ENCODE data around the gene FRAS1. TPM values are rescaled to one million over a fixed set of nuclear protein-coding genes. Genes with fewer than 3 reads are reported as not detected.

Gene FRAS1
- total and polyA plus RNA-seq, 9 of the 15 experiments (the other 6 are each of a cell fraction or from before 2014, with no cell fraction given): under 0.01 to 0.11 (median 0.04) TPM; not detected in 2

DNA sequence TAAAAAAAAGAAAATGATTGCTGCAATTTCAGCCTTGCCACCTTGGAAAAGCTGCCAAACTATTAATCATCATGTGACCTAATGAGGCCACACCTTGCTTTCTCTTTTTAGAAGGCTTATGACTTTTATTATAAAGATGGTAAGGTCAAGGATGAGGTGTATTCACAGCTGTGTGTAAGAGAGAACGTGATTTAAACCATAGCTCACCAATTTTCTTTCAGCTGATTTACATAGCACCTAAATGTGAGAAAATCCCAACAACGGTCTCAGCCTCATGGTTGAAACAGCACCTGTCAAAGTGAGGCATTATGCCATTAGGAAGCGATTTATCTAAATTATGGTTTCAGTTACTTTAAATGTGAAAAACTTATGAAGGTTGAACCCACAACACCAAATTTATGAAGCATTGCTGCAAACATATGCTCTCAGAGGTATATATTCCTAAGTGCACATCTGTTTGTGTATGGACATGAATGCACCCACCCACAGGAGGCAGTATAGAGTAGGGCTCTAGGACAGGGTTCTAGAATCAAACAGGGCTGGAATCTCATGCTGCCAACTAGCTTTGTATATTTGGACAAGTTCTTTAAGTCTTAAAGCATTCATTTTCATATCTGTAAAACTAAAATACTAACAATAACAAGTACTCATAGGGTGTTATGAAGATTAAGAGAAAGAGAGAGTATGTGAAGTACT is 535.1 kb downstream of the FRAS1 start (continued):
- TF ChIP-seq, protein P1, sequence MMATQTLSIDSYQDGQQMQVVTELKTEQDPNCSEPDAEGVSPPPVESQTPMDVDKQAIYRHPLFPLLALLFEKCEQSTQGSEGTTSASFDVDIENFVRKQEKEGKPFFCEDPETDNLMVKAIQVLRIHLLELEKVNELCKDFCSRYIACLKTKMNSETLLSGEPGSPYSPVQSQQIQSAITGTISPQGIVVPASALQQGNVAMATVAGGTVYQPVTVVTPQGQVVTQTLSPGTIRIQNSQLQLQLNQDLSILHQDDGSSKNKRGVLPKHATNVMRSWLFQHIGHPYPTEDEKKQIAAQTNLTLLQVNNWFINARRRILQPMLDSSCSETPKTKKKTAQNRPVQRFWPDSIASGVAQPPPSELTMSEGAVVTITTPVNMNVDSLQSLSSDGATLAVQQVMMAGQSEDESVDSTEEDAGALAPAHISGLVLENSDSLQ (IDR thresholded peaks at IDR 0.05): no peak
- TF ChIP-seq, protein P2, sequence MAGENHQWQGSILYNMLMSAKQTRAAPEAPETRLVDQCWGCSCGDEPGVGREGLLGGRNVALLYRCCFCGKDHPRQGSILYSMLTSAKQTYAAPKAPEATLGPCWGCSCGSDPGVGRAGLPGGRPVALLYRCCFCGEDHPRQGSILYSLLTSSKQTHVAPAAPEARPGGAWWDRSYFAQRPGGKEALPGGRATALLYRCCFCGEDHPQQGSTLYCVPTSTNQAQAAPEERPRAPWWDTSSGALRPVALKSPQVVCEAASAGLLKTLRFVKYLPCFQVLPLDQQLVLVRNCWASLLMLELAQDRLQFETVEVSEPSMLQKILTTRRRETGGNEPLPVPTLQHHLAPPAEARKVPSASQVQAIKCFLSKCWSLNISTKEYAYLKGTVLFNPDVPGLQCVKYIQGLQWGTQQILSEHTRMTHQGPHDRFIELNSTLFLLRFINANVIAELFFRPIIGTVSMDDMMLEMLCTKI (IDR thresholded peaks at IDR 0.05; ENCODE audit: partially characterized antibody): no peak
- TF ChIP-seq ZNF282 (CRISPR knock-in tag; IDR thresholded peaks at IDR 0.05): no peak
- no peak for TF ChIP-seq MEF2D (tag; conservative IDR thresholded peaks at IDR 0.05; ENCODE audit: low read depth)
- TF ChIP-seq RBM39 (optimal IDR thresholded peaks at IDR 0.05; ENCODE audit: low read depth, low read length): no peak
- TF ChIP-seq PTRF (tag; IDR thresholded peaks at IDR 0.05): no peak
- no peak for TF ChIP-seq SOX6 (IDR thresholded peaks at IDR 0.05)
- TF ChIP-seq ZNF668 (CRISPR knock-in tag; IDR thresholded peaks at IDR 0.05): no peak
- TF ChIP-seq EHMT2 (IDR thresholded peaks at IDR 0.05): no peak
- TF ChIP-seq ZNF449 (CRISPR knock-in tag; IDR thresholded peaks at IDR 0.05): no peak
- 0 out of 4 replicates have a peak, but pooled peaks of 1 of the 2 experiments have one; percentile 12 for TF ChIP-seq KDM1A (IDR thresholded peaks at IDR 0.05)
- TF ChIP-seq ATF1 (CRISPR knock-in tag; IDR thresholded peaks at IDR 0.05): no peak
- no peak for TF ChIP-seq ATF1 (tag; IDR thresholded peaks at IDR 0.05)
- TF ChIP-seq CBX3 (IDR thresholded peaks at IDR 0.05; ENCODE audit: borderline replicate concordance in 1 of 2, low read length in 2 of 2): 0 out of 3 replicates have a peak, but pooled peaks of 1 of the 2 experiments have one; percentile 50
- no peak for TF ChIP-seq PRDM10 (IDR thresholded peaks at IDR 0.05; ENCODE audit: partially characterized antibody)
- no peak for TF ChIP-seq ESRRA (IDR thresholded peaks at IDR 0.05; ENCODE audit: borderline replicate concordance, low read depth)
- peak; percentile 46; the same call in 1 of the 2 replicates for TF ChIP-seq SMC3 (conservative IDR thresholded peaks at IDR 0.05; ENCODE audit: insufficient read depth, low read depth, low read length)
- TF ChIP-seq POU5F1 (IDR thresholded peaks at IDR 0.05; ENCODE audit: borderline replicate concordance, low read depth, low read length, partially characterized antibody): no peak
- no peak for TF ChIP-seq NCOA4 (IDR thresholded peaks at IDR 0.05; ENCODE audit: partially characterized antibody)
- TF ChIP-seq, protein P3, sequence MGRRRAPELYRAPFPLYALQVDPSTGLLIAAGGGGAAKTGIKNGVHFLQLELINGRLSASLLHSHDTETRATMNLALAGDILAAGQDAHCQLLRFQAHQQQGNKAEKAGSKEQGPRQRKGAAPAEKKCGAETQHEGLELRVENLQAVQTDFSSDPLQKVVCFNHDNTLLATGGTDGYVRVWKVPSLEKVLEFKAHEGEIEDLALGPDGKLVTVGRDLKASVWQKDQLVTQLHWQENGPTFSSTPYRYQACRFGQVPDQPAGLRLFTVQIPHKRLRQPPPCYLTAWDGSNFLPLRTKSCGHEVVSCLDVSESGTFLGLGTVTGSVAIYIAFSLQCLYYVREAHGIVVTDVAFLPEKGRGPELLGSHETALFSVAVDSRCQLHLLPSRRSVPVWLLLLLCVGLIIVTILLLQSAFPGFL (CRISPR knock-in tag; IDR thresholded peaks at IDR 0.05): no peak
